Progenitor cell of endocrine pancreas (in vitro differentiated cells): Measurements from ENCODE around the gene CFAP100. TPM values are rescaled to one million over a fixed set of nuclear protein-coding genes. Genes with fewer than 3 reads are reported as not detected.

Source experiments
- DNase-seq: peaks from one replicate; pipeline ENCODE4 v3.0.0; 2021; ENCODE audit warnings: low spot score; ENCODE audit not compliant: unreplicated experiment
- H3K27ac Mint-ChIP-seq: 2 replicates; pipeline ENCODE4 v1.8.0; 2021; ENCODE audit warnings: mild to moderate bottlenecking, moderate library complexity, mixed read lengths
- H3K27me3 Mint-ChIP-seq: 2 replicates; pipeline ENCODE4 v1.8.0; 2021; ENCODE audit warnings: mixed read lengths
- H3K36me3 Mint-ChIP-seq: 2 replicates; pipeline ENCODE4 v1.8.0; 2022; ENCODE audit warnings: mixed read lengths; ENCODE audit not compliant: insufficient read depth
- H3K4me1 Mint-ChIP-seq: 2 replicates; pipeline ENCODE4 v1.8.0; 2021; ENCODE audit warnings: low read depth, mixed read lengths
- H3K4me3 Mint-ChIP-seq: 2 replicates; pipeline ENCODE4 v1.8.0; 2021; ENCODE audit warnings: low read depth, mild to moderate bottlenecking, moderate library complexity, mixed read lengths
- H3K9me3 Mint-ChIP-seq: 2 replicates; pipeline ENCODE4 v1.8.0; 2021; ENCODE audit warnings: low read depth, mixed read lengths
- CTCF ChIP-seq: fragments of 200-600 bp; sonication (generic); IDR thresholded peaks from one replicate; pipeline ENCODE4 v1.5.0; 2021; ENCODE audit warnings: antibody characterized with exemption, mild to moderate bottlenecking; ENCODE audit not compliant: unreplicated experiment
- total RNA-seq: library from RNA; stranded (reverse); gene quantifications from 2 replicates; pipeline ENCODE4 v1.2.1, GENCODE V29; 2021

Gene CFAP100
- total RNA-seq, 1 donor from 2014 or later: 0.79 TPM

GRCh38 chr3:126454025-126454424 lies 59.3 kb downstream of the CFAP100 start:
- peaks cover 19% of the 10 kb centered on the region for H3K36me3 Mint-ChIP-seq
- no peak overlapping the region for H3K4me3 Mint-ChIP-seq
- H3K27me3 Mint-ChIP-seq: no peaks in the 10 kb centered on the region
- no peaks in the 10 kb centered on the region for H3K9me3 Mint-ChIP-seq
- no peak overlapping the region for H3K27ac Mint-ChIP-seq
- no peak for DNase-seq
- no peaks in the 10 kb centered on the region for H3K4me1 Mint-ChIP-seq
- TF ChIP-seq CTCF: no peak

- H3K27ac Mint-ChIP-seq: no peak overlapping the region
- TF ChIP-seq CTCF: no peak
- H3K4me3 Mint-ChIP-seq: no peak overlapping the region
- H3K9me3 Mint-ChIP-seq: no peaks in the 10 kb centered on the region
- DNase-seq: no peak
- H3K4me1 Mint-ChIP-seq: no peaks in the 10 kb centered on the region
- H3K36me3 Mint-ChIP-seq: peaks cover 19% of the 10 kb centered on the region
- H3K27me3 Mint-ChIP-seq: no peaks in the 10 kb centered on the region
These were observed 59.9 kb downstream of the CFAP100 start for GRCh38 chr3:126454437-126455198.

- peaks cover 20% of the 10 kb centered on the region for H3K36me3 Mint-ChIP-seq
- H3K27ac Mint-ChIP-seq: no peak overlapping the region
- no peak overlapping the region for H3K4me3 Mint-ChIP-seq
- TF ChIP-seq CTCF: no peak
- DNase-seq: no peak
- no peaks in the 10 kb centered on the region for H3K4me1 Mint-ChIP-seq
- H3K27me3 Mint-ChIP-seq: no peaks in the 10 kb centered on the region
- no peaks in the 10 kb centered on the region for H3K9me3 Mint-ChIP-seq
These were observed 61.5 kb downstream of the CFAP100 start for GRCh38 chr3:126456211-126456610.

- DNase-seq: no peak
- no peak overlapping the region for H3K4me3 Mint-ChIP-seq
- H3K9me3 Mint-ChIP-seq: no peaks in the 10 kb centered on the region
- H3K36me3 Mint-ChIP-seq: peaks cover 20% of the 10 kb centered on the region
- TF ChIP-seq CTCF: no peak
- H3K4me1 Mint-ChIP-seq: no peaks in the 10 kb centered on the region
- no peaks in the 10 kb centered on the region for H3K27me3 Mint-ChIP-seq
- H3K27ac Mint-ChIP-seq: peak overlapping the region; percentile 49
These were observed 62.2 kb downstream of the CFAP100 start for GRCh38 chr3:126456766-126457388.

- H3K4me1 Mint-ChIP-seq: no peaks in the 10 kb centered on the region
- no peak for DNase-seq
- H3K9me3 Mint-ChIP-seq: no peaks in the 10 kb centered on the region
- no peaks in the 10 kb centered on the region for H3K27me3 Mint-ChIP-seq
- peaks cover 25% of the 10 kb centered on the region for H3K36me3 Mint-ChIP-seq
- no peak overlapping the region for H3K4me3 Mint-ChIP-seq
- no peak overlapping the region for H3K27ac Mint-ChIP-seq
- TF ChIP-seq CTCF: no peak
These were observed 64.5 kb downstream of the CFAP100 start for GRCh38 chr3:126459111-126459762.
